ENCODE measurements around the gene CFAP74.

Gene CFAP74

GRCh38 chr1:1926886-1927660 is 76.5 kb downstream of the CFAP74 start:
- DNase-seq = no peak

- DNase-seq = no peak
These were observed 77.2 kb downstream of the CFAP74 start for GRCh38 chr1:1926346-1926811.

GRCh38 chr1:1925437-1926345 is 77.9 kb downstream of the CFAP74 start:
- no peak for DNase-seq

GRCh38 chr1:1924849-1925248 is 78.7 kb downstream of the CFAP74 start:
- no peak for DNase-seq

- no peak for DNase-seq
These were observed 79.2 kb downstream of the CFAP74 start for GRCh38 chr1:1924386-1924785.

GRCh38 chr1:1922956-1923833 is 80.4 kb downstream of the CFAP74 start:
- DNase-seq = no peak

GRCh38 chr1:1922702-1922955 is 81.0 kb downstream of the CFAP74 start:
- no peak for DNase-seq

- DNase-seq = no peak
These were observed 81.5 kb downstream of the CFAP74 start for GRCh38 chr1:1921901-1922701.

GRCh38 chr1:1921459-1921862 is 82.1 kb downstream of the CFAP74 start:
- no peak for DNase-seq

- DNase-seq = no peak
These were observed 82.8 kb downstream of the CFAP74 start for GRCh38 chr1:1920608-1921458.

- DNase-seq = no peak
These were observed 83.5 kb downstream of the CFAP74 start for GRCh38 chr1:1920057-1920607.

GRCh38 chr1:1919304-1920056 is 84.1 kb downstream of the CFAP74 start:
- DNase-seq = peak; percentile 97

- no peak for DNase-seq
These were observed 84.7 kb downstream of the CFAP74 start, which contains the start of gene TMEM52 for GRCh38 chr1:1918901-1919303. Gene TMEM52 (minus strand): TSS chr1:1919279. CDS start chr1:1919265, 14 bp downstream.

GRCh38 chr1:1917995-1918900 is 85.3 kb downstream of the CFAP74 start:
- DNase-seq = no peak

- no peak for DNase-seq
These were observed 86.1 kb downstream of the CFAP74 start for GRCh38 chr1:1917304-1917976.

GRCh38 chr1:1916851-1917251 is 86.7 kb downstream of the CFAP74 start:
- no peak for DNase-seq

- DNase-seq = no peak
These were observed 87.4 kb downstream of the CFAP74 start for GRCh38 chr1:1915911-1916840.

Measured in right kidney (tissue), 1 donor.